HG03342 (cell line): ENCODE results near the gene COX19.

Experiments used
- ATAC-seq: cut with Tn5 transposase; IDR thresholded peaks from one replicate; pipeline ENCODE4 v1.9.1; 2021; ENCODE audit warnings: mild to moderate bottlenecking, moderate library complexity; ENCODE audit not compliant: unreplicated experiment

Gene COX19

GRCh38 chr7:979886-980571 is 4.7 kb upstream of the COX19 start:
- no peak for ATAC-seq

- ATAC-seq, result no peak
Observed at GRCh38 chr7:979151-979550, 3.8 kb upstream of the COX19 start.

- ATAC-seq, result no peak
Observed at GRCh38 chr7:978416-979091, 3.2 kb upstream of the COX19 start.

- ATAC-seq, result no peak
Observed at GRCh38 chr7:978049-978346, 2.6 kb upstream of the COX19 start.

GRCh38 chr7:977326-978048 is 2.1 kb upstream of the COX19 start:
- ATAC-seq, result peak; percentile 55

GRCh38 chr7:976901-977325 is 1.6 kb upstream of the COX19 start:
- no peak for ATAC-seq

- ATAC-seq, result no peak
Observed at GRCh38 chr7:975702-976473, 539 bp upstream of the COX19 start.

GRCh38 chr7:974172-974571 is 1.2 kb downstream of the COX19 start:
- no peak for ATAC-seq

- no peak for ATAC-seq
Observed at GRCh38 chr7:973312-973711, 2.0 kb downstream of the COX19 start.

GRCh38 chr7:972676-973309 is 2.6 kb downstream of the COX19 start:
- ATAC-seq, result no peak

- ATAC-seq, result no peak
Observed at GRCh38 chr7:972110-972509, 3.2 kb downstream of the COX19 start.

GRCh38 chr7:970744-971143 is 4.6 kb downstream of the COX19 start:
- no peak for ATAC-seq

GRCh38 chr7:969403-969802 is 5.9 kb downstream of the COX19 start:
- no peak for ATAC-seq

- no peak for ATAC-seq
Observed at GRCh38 chr7:968205-969105, 6.9 kb downstream of the COX19 start.

- ATAC-seq, result no peak
Observed at GRCh38 chr7:967361-968082, 7.8 kb downstream of the COX19 start.

GRCh38 chr7:966291-967069 is 8.9 kb downstream of the COX19 start:
- ATAC-seq, result no peak

GRCh38 chr7:964401-965231 is 10.7 kb downstream of the COX19 start:
- ATAC-seq, result no peak
